Islet precursor cell (in vitro differentiated cells): ENCODE data around the gene KIF15.
A peak's percentile ranks its signal among the peaks of the same experiment; 100 is the strongest.
"Not testable (repeated sequence)": the region's sequence is repeated elsewhere in the genome, so short reads cannot be mapped to it uniquely, and the experiment has no call there.

Experiments
- DNase-seq: peaks from one replicate; pipeline ENCODE4 v3.0.0-alpha.2; 2018

Gene KIF15, protein sequence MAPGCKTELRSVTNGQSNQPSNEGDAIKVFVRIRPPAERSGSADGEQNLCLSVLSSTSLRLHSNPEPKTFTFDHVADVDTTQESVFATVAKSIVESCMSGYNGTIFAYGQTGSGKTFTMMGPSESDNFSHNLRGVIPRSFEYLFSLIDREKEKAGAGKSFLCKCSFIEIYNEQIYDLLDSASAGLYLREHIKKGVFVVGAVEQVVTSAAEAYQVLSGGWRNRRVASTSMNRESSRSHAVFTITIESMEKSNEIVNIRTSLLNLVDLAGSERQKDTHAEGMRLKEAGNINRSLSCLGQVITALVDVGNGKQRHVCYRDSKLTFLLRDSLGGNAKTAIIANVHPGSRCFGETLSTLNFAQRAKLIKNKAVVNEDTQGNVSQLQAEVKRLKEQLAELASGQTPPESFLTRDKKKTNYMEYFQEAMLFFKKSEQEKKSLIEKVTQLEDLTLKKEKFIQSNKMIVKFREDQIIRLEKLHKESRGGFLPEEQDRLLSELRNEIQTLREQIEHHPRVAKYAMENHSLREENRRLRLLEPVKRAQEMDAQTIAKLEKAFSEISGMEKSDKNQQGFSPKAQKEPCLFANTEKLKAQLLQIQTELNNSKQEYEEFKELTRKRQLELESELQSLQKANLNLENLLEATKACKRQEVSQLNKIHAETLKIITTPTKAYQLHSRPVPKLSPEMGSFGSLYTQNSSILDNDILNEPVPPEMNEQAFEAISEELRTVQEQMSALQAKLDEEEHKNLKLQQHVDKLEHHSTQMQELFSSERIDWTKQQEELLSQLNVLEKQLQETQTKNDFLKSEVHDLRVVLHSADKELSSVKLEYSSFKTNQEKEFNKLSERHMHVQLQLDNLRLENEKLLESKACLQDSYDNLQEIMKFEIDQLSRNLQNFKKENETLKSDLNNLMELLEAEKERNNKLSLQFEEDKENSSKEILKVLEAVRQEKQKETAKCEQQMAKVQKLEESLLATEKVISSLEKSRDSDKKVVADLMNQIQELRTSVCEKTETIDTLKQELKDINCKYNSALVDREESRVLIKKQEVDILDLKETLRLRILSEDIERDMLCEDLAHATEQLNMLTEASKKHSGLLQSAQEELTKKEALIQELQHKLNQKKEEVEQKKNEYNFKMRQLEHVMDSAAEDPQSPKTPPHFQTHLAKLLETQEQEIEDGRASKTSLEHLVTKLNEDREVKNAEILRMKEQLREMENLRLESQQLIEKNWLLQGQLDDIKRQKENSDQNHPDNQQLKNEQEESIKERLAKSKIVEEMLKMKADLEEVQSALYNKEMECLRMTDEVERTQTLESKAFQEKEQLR (N-terminal part only)

DNA sequence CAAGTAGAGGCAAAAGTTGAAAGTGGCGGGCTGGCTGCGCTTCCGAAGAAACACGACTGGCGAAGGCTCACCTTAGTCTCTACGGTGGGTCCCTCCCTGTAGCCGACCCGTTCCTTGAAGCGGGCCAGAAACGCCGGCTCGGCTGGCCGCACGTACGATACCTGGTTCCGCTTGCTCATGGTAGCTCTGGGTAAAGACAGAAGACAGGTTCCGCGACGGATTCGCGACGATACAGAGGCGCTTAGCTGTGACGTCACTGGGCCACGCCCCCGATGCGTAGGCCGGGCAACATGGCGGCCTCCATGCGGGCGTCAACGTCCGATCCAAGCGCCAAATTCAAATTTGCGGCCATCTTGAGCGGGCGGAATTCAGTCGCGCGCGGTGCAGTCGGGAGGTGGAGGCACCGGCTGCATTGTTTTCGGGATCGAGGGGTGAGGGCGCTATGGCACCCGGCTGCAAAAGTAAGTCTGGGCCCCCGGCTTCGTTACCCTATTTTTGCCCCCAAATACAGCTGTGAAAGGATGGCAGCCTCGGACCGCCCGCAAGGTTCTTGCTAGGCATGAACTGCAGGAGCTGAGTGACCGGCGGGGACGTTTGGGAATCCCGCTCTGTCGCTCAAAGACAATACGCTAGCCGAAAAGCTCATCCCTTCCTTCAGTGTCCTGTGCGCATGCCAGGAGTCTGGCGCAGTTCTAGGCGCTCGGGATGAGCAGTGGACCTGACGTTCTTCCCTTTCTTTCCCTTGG lies at the start of gene KIF15, which contains the start of gene KIAA1143:
Gene KIF15 (plus strand): TSS at position 371 of the 746 bp plus-strand sequence. CDS start 72 bp downstream, at position 443.
Gene KIAA1143 (minus strand): TSS at position 196 of the 746 bp plus-strand sequence. CDS start 17 bp downstream, at position 179.
- peak; percentile 97 for DNase-seq

DNA sequence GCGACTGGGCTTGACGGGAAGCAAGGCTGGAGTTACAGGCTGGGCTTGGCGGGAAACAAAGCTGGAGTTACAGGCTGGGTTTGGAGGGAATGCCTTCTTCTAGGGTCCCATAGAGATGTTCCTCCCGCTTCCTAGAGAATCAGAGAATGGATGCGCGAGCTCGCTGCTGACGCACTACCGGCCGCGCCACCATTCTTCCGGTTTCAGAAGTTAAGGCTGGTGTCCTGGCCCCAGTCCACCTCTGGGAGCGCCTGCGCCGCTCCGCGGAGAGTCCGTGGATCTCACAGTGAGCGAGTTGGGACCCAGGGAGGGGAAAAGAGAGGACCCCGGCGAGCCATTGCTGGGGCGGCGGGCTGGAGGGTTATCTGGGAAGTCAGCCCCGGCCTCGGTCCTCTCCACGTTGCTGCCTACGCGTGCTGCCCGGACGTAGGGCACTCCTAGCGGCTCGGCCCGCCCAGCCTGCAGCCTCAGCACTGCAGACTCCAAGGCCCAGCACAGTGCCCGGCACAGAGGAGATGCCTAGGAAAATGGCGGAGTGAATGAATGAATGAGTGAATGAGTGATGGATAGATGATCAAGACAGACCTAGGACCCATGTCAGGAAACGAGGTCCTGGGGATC lies 49.0 kb upstream of the KIF15 start, which contains the start of gene ZNF502:
Gene ZNF502 (plus strand): TSS at position 206 of the 621 bp plus-strand sequence. CDS start 7,602 bp downstream, outside the sequence.
- peak; percentile 74 for DNase-seq

- no peak for DNase-seq
These were observed 40.1 kb upstream of the KIF15 start for GRCh38 chr3:44721231-44722102.

DNA sequence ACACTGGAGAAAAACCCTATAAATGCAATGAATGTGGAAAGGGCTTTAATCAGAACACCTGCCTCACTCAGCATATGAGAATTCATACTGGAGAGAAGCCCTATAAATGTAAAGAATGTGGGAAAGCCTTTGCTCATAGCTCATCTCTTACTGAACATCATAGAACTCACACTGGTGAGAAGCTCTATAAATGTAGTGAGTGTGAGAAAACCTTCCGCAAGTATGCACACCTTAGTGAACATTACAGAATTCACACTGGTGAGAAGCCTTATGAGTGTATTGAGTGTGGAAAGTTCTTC lies 39.5 kb upstream of the KIF15 start:
- DNase-seq: no peak

DNA sequence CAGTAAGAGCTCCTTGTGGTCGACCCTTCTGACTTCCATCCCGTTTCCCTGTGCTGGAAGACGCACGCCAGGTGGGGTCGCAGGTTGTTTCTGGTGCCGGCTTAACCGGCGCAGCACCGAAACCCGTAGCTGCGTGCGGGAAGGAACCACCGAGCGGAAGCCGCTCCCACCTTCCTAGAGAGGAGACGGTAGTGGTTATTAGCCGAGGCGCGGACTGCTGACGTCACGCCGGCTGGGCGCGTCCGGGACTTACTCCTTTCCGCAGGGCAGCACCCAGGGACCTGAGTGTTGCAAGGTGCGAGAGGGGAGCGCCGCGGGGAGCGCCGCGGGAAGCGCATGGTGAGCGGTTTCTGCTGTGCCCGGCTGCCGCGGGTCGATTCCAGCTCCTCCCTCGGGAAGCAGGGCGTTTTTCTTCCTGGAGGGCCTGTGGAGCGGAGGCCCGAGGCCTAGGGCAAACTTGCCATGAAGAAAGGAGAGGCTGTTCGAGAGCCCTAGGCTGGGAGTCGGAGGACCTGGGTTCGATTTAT lies 32.1 kb upstream of the KIF15 start, which contains the start of gene ZNF501:
Gene ZNF501 (plus strand): TSS at position 252 of the 527 bp plus-strand sequence. CDS start 4,787 bp downstream, outside the sequence.
- peak; percentile 93 for DNase-seq

DNA sequence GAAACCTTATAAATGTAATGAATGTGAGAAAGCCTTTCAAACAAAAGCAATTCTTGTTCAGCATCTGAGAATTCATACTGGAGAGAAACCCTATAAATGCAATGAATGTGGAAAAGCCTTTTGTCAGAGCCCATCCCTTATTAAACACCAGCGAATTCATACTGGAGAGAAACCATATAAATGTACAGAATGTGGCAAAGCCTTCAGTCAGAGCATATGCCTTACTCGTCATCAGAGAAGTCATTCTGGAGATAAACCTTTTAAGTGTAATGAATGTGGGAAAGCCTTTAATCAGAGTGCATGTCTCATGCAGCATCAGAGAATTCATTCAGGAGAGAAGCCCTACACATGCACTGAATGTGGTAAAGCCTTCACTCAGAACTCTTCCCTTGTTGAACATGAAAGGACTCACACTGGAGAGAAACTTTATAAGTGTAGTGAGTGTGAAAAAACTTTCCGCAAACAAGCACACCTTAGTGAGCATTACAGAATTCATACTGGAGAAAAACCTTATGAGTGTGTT lies 26.9 kb upstream of the KIF15 start:
- no peak for DNase-seq

DNA sequence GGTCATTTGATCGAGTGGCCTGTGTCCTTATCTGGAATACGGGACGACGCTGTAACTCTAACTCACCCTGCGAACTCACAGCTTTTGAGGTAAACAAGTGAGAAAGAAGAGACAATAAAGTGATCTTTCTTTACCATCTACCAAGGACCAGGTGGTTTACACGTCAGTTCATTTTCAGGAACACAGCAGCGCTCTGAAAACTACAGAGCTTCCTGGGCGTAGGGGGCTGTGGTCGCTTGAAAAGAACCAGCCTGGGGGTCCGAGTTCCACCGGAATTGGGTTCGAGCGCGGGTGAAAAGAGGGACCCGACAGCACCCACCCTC lies 532 bp upstream of the KIF15 start:
- DNase-seq: no peak

GRCh38 chr3:44762170-44762677 lies 630 bp downstream of the KIF15 start:
- DNase-seq: no peak

GRCh38 chr3:44762690-44763089 lies 1.1 kb downstream of the KIF15 start:
- no peak for DNase-seq

DNA sequence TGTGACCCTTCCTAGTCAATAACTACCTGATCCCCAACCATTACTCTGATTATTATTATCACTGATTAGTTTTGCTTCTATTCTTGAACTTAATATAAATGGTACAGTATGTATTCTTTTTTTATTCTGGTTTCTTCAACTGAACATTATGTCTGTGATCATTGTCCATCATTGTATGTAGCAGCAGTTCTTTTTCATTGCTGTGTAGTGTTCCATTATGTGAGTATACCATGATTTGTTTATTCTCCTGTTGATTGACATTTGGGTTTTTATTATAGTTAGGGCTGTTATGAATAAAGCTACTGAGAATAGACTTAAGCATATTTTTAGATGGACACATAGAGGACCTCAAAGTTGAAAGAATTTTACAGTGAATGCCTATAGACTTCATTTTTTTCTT lies 2.7 kb downstream of the KIF15 start:
- DNase-seq: no peak

- DNase-seq: no peak
These were observed 10.0 kb downstream of the KIF15 start for GRCh38 chr3:44771424-44772098.

- no peak for DNase-seq
These were observed 10.5 kb downstream of the KIF15 start for GRCh38 chr3:44772099-44772442.

DNA sequence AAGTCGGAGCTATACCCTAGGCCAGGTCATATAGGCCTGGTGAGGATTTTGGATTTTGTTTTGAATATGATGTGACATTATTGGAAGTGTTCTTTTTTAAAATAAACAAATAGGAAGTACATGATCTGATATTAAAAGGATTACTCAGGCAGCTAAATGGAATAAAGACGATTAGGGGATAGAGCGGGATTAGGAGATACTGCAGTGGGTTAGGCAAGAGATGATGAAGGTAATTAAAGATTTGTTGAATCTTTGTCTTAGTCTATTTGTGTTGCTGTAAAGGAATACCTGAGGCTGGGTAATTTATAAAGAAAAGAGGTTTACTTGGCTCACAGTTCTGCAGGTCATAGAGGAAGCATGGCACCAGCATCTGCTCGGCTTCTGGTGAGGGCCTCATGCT lies 21.3 kb downstream of the KIF15 start:
- no peak for DNase-seq

- DNase-seq: no peak
These were observed 33.6 kb downstream of the KIF15 start for GRCh38 chr3:44795197-44795596.

DNA sequence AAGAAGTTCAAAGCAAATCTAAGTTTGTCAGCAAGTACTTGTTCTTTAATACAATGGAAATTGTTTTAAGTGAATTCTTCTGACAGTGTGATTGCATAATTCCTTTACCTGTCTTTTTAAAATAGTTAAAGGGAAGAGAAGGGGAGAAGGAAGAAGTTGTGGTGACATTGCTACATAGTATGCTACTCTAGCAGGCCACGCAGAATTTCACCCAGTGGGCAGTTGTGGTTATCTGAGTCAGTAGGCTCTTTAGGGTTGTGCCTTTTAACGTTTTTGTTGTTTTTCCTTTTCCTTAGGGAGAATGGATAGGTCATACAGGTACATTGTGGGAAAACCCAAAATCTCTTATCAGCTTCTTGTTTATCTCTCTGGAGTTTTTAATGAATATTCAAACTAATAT lies 40.4 kb downstream of the KIF15 start:
- no peak for DNase-seq

DNA sequence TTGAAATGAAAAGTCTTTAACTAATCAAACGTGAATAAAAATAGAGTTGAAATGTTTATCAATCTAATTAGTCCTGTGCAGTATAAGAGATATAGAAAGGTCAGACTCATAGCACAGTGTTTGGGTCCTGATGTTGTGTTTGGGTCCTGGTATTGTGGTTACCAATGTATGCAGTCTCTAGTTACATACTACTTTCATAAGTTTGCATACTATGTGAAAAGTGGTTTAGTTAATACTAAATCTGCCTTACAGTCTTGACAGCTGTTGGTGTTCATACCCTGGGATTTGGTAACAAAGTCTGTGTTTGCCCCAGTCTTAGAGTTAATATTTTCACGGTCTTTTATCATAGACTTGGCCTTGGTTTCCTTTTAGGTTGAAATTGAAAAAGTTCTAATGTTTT lies 41.7 kb downstream of the KIF15 start:
- DNase-seq: no peak

DNA sequence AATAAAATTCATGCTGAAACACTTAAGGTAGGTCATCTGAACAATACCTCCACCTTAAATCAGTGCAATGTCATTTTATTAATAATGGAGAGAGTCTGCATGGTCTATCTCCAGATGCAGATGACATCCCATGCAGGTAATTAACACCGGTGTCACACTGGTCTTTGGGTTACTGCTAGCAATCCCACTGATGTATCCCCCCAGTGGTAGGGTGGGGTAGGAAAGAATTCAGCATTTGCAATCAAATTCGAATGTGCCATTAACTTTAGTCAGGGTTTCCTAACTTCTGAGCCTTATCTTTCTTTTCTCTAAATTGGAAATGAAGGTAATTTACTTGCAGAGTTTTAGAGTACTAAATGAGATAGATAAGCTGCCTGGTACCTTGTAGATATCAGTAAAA lies 44.4 kb downstream of the KIF15 start:
- no peak for DNase-seq

- no peak for DNase-seq
These were observed 53.2 kb downstream of the KIF15 start for GRCh38 chr3:44814751-44815150.

- not testable (repeated sequence) for DNase-seq
These were observed 54.7 kb downstream of the KIF15 start for GRCh38 chr3:44816334-44816733.
